HuH-7.5 (cell line): ENCODE measurements around the gene BCAP29.
A peak's percentile ranks its signal among the peaks of the same experiment; 100 is the strongest.
"Not testable (repeated sequence)": the region's sequence is repeated elsewhere in the genome, so short reads cannot be mapped to it uniquely, and the experiment has no call there.

Source experiments
- DNase-seq: peaks from one replicate; pipeline ENCODE4 v3.0.0; 2011; ENCODE audit warnings: low spot score

BCAP29 gene

GRCh38 chr7:107579885-107580715 lies at the start of gene BCAP29:
Gene BCAP29 (plus strand): TSS chr7:107580246. CDS start chr7:107580773, 527 bp downstream.
- peak; percentile 72 for DNase-seq

- no peak for DNase-seq
These were observed 49.3 kb upstream of the BCAP29 start for GRCh38 chr7:107530751-107531150.

GRCh38 chr7:107534139-107534538 lies 45.9 kb upstream of the BCAP29 start:
- no peak for DNase-seq

- DNase-seq = not testable (repeated sequence)
These were observed 42.8 kb upstream of the BCAP29 start for GRCh38 chr7:107537228-107537627.

- no peak for DNase-seq
These were observed 42.0 kb upstream of the BCAP29 start for GRCh38 chr7:107538001-107538400.

GRCh38 chr7:107543338-107543993 lies 36.6 kb upstream of the BCAP29 start:
- no peak for DNase-seq

GRCh38 chr7:107544848-107545591 lies 35.0 kb upstream of the BCAP29 start:
- DNase-seq = no peak

- DNase-seq = no peak
These were observed 28.1 kb upstream of the BCAP29 start for GRCh38 chr7:107551936-107552335.

GRCh38 chr7:107555893-107556292 lies 24.2 kb upstream of the BCAP29 start:
- no peak for DNase-seq

- DNase-seq = no peak
These were observed 20.2 kb upstream of the BCAP29 start for GRCh38 chr7:107559864-107560263.

GRCh38 chr7:107560898-107561516 lies 19.0 kb upstream of the BCAP29 start:
- DNase-seq = no peak

GRCh38 chr7:107563081-107563774 lies 16.8 kb upstream of the BCAP29 start:
- DNase-seq = peak; percentile 46

GRCh38 chr7:107563775-107564552 lies 16.1 kb upstream of the BCAP29 start, which contains the start of the genes COG5 and DUS4L:
Gene COG5 (minus strand): TSS chr7:107563920. CDS start chr7:107563896, 24 bp downstream.
Gene DUS4L (plus strand): TSS chr7:107563971. CDS start chr7:107567071, 3,100 bp downstream.
- peak; percentile 65 for DNase-seq

- no peak for DNase-seq
These were observed 15.3 kb upstream of the BCAP29 start for GRCh38 chr7:107564553-107565298.

- DNase-seq = no peak
These were observed 9.7 kb upstream of the BCAP29 start for GRCh38 chr7:107570298-107570697.

- no peak for DNase-seq
These were observed 6.5 kb upstream of the BCAP29 start for GRCh38 chr7:107573537-107573936.

GRCh38 chr7:107579554-107579884 lies 527 bp upstream of the BCAP29 start:
- DNase-seq = peak; percentile 35

- no peak for DNase-seq
These were observed 804 bp downstream of the BCAP29 start for GRCh38 chr7:107580716-107581383.

- DNase-seq = no peak
These were observed 1.5 kb downstream of the BCAP29 start for GRCh38 chr7:107581387-107582013.
